CD4-positive, alpha-beta memory T cell (primary cell): Measurements from ENCODE around the gene NELFA. TPM values are rescaled to one million over a fixed set of nuclear protein-coding genes. Genes with fewer than 3 reads are reported as not detected.
A peak's percentile ranks its signal among the peaks of the same experiment; 100 is the strongest.

ENCODE experiments used
- CTCF ChIA-PET: fragments of 350-600 bp; sonication (Branson Sonifier 250); formaldehyde crosslinking; loops from one replicate; lab custom pipeline; 2021; ENCODE audit warnings: inconsistent platforms; ENCODE audit not compliant: partially characterized antibody; lab: Charles Lee
- POLR2A ChIA-PET: fragments of 350-600 bp; sonication (Branson Sonifier 250); formaldehyde crosslinking; loops from one replicate; lab custom pipeline; 2021; ENCODE audit not compliant: partially characterized antibody; lab: Charles Lee
- DNase-seq, 5 donors: peaks; one replicate each; pipeline versions ENCODE4 v3.0.0 to v3.0.0-alpha.2; 2020 to 2022; ENCODE audit warnings: mixed read lengths in 1 of 5
- H3K27ac ChIP-seq: one replicate; pipeline ENCODE4 v1.7.0; 2013; ENCODE audit warnings: low read depth, low read length
- H3K27me3 ChIP-seq: 2 replicates; pipeline ENCODE4 v1.7.0; 2013; ENCODE audit warnings: mild to moderate bottlenecking, low read length, moderate library complexity; ENCODE audit not compliant: insufficient read depth
- H3K36me3 ChIP-seq: 2 replicates; pipeline ENCODE4 v1.7.0; 2013; ENCODE audit warnings: mild to moderate bottlenecking, low read length, moderate library complexity; ENCODE audit not compliant: insufficient read depth
- H3K4me1 ChIP-seq: 2 replicates; pipeline ENCODE4 v1.7.0; 2013; ENCODE audit warnings: mild to moderate bottlenecking, low read length, moderate library complexity; ENCODE audit not compliant: insufficient read depth
- H3K4me3 ChIP-seq, 2 donors: one replicate each; pipeline ENCODE4 v1.7.0; 2013; ENCODE audit warnings: low read length in 2 of 2, mild to moderate bottlenecking in 1 of 2
- H3K9me3 ChIP-seq, 2 donors: one replicate each; pipeline ENCODE4 v1.7.0; 2013; ENCODE audit warnings: low read length in 2 of 2, control low read depth in 1 of 2; ENCODE audit not compliant: control insufficient read depth in 1 of 2
- H3K27ac Mint-ChIP-seq, 7 donors: one replicate each; pipeline ENCODE4 v1.8.0; 2020 to 2021; ENCODE audit warnings: mixed read lengths in 7 of 7, mild to moderate bottlenecking in 6 of 7, inconsistent platforms in 3 of 7, moderate library complexity in 3 of 7
- H3K27me3 Mint-ChIP-seq, 2 donors: one replicate each; pipeline ENCODE4 v1.8.0; 2020 to 2021; ENCODE audit warnings: mixed read lengths in 2 of 2
- H3K36me3 Mint-ChIP-seq, 2 donors: one replicate each; pipeline ENCODE4 v1.8.0; 2020 to 2021; ENCODE audit warnings: mixed read lengths in 2 of 2, inconsistent platforms in 1 of 2, mild to moderate bottlenecking in 1 of 2
- H3K4me1 Mint-ChIP-seq, 4 donors: one replicate each; pipeline ENCODE4 v1.8.0; 2020 to 2021; ENCODE audit warnings: mixed read lengths in 4 of 4, mild to moderate bottlenecking in 1 of 4
- H3K4me3 Mint-ChIP-seq, 8 donors: one replicate each; pipeline ENCODE4 v1.8.0; 2020 to 2021; ENCODE audit warnings: mixed read lengths in 8 of 8, mild to moderate bottlenecking in 7 of 8, moderate library complexity in 6 of 8, inconsistent platforms in 3 of 8
- H3K9me3 Mint-ChIP-seq, 8 donors: one replicate each; pipeline ENCODE4 v1.8.0; 2020 to 2021; ENCODE audit warnings: mixed read lengths in 8 of 8, mild to moderate bottlenecking in 5 of 8, inconsistent platforms in 3 of 8, moderate library complexity in 1 of 8
- intact Hi-C: fragments of 100-400 bp; cut with micrococcal nuclease; formaldehyde crosslinking; loops from one replicate; pipeline ENCODE4 v1.15.1; 2023
- polyA plus RNA-seq, 2 donors: library from polyadenylated mRNA; unstranded; fragments of 300-500 nt; fragmentation: Illumina TruSeq; gene quantifications; one replicate each; pipeline ENCODE4 v1.2.3, GENCODE V29; 2021
- total RNA-seq, 2 experiments: library from RNA; stranded (reverse); gene quantifications; one replicate each; pipeline ENCODE4 v1.2.3, GENCODE V29; 2021

Gene NELFA
- total and polyA plus RNA-seq, 4 experiments from 2014 or later, result 12.1 to 48.3 (median 42.3) TPM

DNA sequence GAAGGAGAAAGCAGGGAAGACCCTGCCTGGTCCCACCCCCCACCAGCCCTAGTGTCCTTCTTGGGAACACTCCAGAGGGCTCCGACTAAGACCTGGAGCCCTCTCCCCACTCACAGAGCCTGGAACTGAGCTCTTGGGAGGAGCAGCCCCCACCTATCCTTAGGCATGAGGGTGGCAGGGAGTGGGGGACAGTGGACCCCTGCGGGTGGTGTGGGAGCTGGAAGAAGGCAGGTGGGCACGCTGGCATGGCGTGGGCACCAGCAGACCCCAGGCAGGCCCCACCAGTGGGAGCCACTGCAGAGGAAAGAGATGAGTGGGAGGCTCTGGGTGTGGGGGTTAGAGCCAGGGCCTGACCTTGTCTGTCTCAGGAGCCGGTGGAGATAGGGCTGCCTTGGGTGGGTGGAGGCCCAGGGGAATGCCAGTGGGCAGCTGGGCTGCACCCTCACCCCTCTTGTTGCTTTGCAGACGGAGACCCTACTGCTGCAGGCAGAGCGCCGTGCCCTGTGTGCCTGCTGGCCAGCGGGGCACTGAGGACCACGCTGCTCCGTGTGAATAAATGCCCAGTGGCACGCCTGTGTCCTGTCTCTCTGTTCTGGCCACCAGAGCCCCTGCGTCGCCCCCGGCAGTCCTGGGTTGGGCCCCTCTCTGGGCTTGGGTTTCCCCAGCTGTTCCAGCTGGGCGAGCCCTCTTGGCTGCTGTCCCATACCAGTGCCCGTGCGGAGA, 34.8 kb upstream of the NELFA start:
- Histone ChIP-seq H3K4me1 (peaks cover 12% of the 10 kb centered on the region), H3K27me3 (no peaks in the 10 kb centered on the region), H3K4me3 (no peak overlapping the region), H3K36me3 (no peaks in the 10 kb centered on the region), H3K27ac (no peak overlapping the region), H3K9me3 (no peaks in the 10 kb centered on the region)
- DNase-seq, result no peak
- Mint-ChIP-seq H3K27me3 (peaks cover 9 to 15% of the 10 kb centered on the region in 2 donors), H3K4me3 (peak overlapping the region in 6 of 8 donors; percentile 46 to 81 (median 59)), H3K4me1 (peaks cover 0 to 7% (median 5%) of the 10 kb centered on the region in 4 donors), H3K9me3 (no peaks in the 10 kb centered on the region), H3K27ac (no peak overlapping the region), H3K36me3 (no peaks in the 10 kb centered on the region)
- ChIA-PET POLR2A (interaction anchor here (1.6 kb wide), 1 partner anchor 34 kb away, joined by 7 read pairs; no protein-coding TSS in a partner anchor), CTCF (no interaction called here)
- intact Hi-C loops, result no loop called here

DNA sequence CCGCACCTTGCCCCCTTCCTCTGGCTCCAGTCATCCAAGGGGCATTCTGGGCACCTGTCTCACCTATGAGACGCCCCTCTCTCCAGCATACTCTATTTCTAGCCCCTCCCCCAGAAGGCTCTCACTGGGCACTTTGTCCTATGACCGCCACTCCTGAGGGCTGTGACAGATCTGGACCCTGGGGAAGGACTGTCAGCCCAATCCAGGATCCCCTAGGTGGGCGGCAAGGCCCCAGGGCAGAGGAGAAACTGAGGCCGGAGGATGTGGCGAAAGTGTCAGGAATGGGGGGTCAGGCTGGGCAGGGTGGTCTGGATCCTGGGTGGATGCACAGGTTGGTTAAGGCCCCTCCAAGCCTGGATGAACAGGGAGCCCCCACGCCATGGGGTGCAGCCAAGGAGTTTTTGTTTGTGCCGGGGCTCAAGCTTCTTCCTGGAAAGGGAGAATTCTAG, 34.2 kb upstream of the NELFA start:
- no peak for DNase-seq
- H3K4me1 Mint-ChIP-seq, result peaks cover 0 to 7% (median 5%) of the 10 kb centered on the region in 4 donors

DNA sequence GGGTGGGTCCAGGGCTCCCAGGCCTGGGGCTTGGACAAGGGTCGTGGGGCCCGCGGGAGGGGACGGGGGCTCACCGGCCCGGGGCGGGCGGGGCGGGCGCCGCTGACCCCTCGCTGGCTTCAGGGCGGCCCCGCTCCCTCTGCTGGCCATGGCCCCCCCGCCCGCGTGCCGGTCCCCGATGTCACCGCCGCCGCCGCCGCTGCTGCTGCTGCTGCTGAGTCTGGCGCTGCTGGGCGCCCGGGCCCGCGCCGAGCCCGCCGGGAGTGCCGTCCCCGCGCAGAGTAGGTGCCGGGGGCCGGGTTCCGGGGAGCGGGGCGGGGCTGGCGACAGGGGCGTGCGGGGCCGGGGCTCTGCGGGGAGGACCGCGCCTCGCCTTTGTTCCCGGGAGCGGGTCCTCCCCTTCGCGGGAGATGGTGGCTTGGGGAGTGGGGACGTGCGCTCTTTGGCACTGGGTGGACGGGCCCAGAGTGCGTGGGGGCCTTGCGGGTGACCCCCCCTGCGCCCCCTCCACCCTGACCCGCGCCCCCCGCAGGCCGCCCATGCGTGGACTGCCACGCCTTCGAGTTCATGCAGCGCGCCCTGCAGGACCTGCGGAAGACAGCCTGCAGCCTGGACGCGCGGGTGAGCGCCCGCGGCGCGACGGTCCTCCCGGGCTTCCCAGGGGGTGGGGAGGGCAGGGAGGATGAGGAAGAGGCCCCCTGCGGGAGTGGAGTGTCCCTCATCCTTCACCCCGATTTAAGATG, 33.6 kb upstream of the NELFA start:
- no peaks in the 10 kb centered on the region for H3K9me3 ChIP-seq
- Mint-ChIP-seq H3K27ac (peak overlapping the region in 1 of 7 donors; percentile 25), H3K36me3 (no peaks in the 10 kb centered on the region), H3K4me1 (peaks cover 0 to 7% (median 5%) of the 10 kb centered on the region in 4 donors), H3K9me3 (no peaks in the 10 kb centered on the region), H3K27me3 (peaks cover 8 to 13% of the 10 kb centered on the region in 2 donors), H3K4me3 (peak overlapping the region; percentile 44 to 82 (median 75))
- ChIA-PET POLR2A (no interaction called here), CTCF (no interaction called here)
- H3K36me3 ChIP-seq, result no peaks in the 10 kb centered on the region
- intact Hi-C loops, result no loop called here
- peak overlapping the region in 1 of 2 donors; percentile 74 for H3K4me3 ChIP-seq
- no peaks in the 10 kb centered on the region for H3K27me3 ChIP-seq
- no peak overlapping the region for H3K27ac ChIP-seq
- H3K4me1 ChIP-seq, result peaks cover 12% of the 10 kb centered on the region
- peak; percentile 34 to 50 (median 41) for DNase-seq

More for the DNA sequence above, 34.2 kb upstream of the NELFA start:
- Histone ChIP-seq H3K36me3 (no peaks in the 10 kb centered on the region), H3K4me1 (peaks cover 12% of the 10 kb centered on the region), H3K27ac (no peak overlapping the region), H3K27me3 (no peaks in the 10 kb centered on the region), H3K4me3 (peak overlapping the region in 1 of 2 donors; percentile 24), H3K9me3 (no peaks in the 10 kb centered on the region)
- no peaks in the 10 kb centered on the region for H3K9me3 Mint-ChIP-seq
- peaks cover 8 to 13% of the 10 kb centered on the region in 2 donors for H3K27me3 Mint-ChIP-seq
- H3K36me3 Mint-ChIP-seq, result no peaks in the 10 kb centered on the region
- ChIA-PET POLR2A (interaction anchor here (1.6 kb wide), 1 partner anchor 33 kb away, joined by 7 read pairs; no protein-coding TSS in a partner anchor), CTCF (no interaction called here)
- peak overlapping the region in 1 of 7 donors; percentile 25 for H3K27ac Mint-ChIP-seq
- peak overlapping the region; percentile 44 to 82 (median 75) for H3K4me3 Mint-ChIP-seq
- intact Hi-C loops, result no loop called here

DNA sequence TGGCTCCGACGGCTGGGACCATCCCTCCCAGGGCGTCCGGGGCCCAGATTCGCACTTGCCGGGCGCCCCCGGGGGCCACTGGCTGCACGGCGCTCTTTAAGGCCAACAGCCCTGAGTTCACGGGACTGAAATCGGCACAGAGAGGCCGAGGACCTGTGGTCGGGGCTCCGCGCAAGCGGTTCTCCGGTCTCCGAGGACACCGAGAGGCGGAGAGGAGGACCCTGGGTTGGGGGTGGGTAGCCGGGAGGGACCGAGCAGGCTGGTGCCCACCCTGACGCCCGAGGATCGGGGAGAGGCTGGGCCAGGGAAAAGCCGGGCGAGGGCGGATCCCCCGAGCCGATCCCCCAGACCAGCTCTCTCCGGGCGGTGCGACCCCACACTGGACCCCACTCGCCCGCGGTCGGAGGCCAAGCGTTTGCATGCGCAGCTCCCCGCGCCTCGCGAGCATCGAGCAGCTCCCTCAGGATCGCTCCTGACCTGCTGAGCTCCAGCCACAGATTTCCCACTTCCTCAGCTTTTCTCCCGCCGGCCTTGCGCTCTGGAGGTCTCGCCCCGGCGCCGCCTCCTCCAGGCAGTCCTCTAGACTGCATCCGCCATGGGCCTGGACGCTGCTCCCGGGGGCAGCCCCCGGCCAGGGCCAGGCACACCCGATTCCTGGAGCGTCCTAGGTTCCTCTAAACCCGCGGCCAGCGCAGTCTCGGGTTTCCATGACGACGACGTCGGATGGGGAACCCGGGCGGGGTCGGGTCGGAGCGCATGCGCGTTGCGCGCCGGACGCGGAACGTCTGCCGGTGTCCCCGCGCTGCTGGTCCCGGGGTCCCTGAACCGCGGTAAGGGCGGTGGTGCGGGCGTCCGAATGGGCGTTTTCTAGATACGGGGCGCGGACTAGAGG, 32.7 kb upstream of the NELFA start:
- Mint-ChIP-seq H3K27ac (peak overlapping the region in 5 of 7 donors; percentile 35 to 75 (median 57)), H3K4me1 (peaks cover 0 to 7% (median 5%) of the 10 kb centered on the region in 4 donors), H3K9me3 (no peaks in the 10 kb centered on the region), H3K27me3 (peaks cover 9 to 17% of the 10 kb centered on the region in 2 donors), H3K36me3 (no peaks in the 10 kb centered on the region), H3K4me3 (peak overlapping the region; percentile 72 to 85 (median 80))
- intact Hi-C loops, result loop anchor here (1.0 kb wide), 1 partner anchor 32 kb away; no protein-coding TSS in a partner anchor
- H3K27ac ChIP-seq, result peak overlapping the region; percentile 26
- ChIA-PET POLR2A (interaction anchor here (1.4 kb wide), 1 partner anchor 32 kb away, joined by 9 read pairs; no protein-coding TSS in a partner anchor), CTCF (no interaction called here)
- no peaks in the 10 kb centered on the region for H3K27me3 ChIP-seq
- peak overlapping the region; percentile 14 to 74 for H3K4me3 ChIP-seq
- peak; percentile 77 to 80 (median 78) for DNase-seq
- H3K9me3 ChIP-seq, result no peaks in the 10 kb centered on the region
- H3K4me1 ChIP-seq, result peaks cover 12% of the 10 kb centered on the region
- H3K36me3 ChIP-seq, result no peaks in the 10 kb centered on the region

DNA sequence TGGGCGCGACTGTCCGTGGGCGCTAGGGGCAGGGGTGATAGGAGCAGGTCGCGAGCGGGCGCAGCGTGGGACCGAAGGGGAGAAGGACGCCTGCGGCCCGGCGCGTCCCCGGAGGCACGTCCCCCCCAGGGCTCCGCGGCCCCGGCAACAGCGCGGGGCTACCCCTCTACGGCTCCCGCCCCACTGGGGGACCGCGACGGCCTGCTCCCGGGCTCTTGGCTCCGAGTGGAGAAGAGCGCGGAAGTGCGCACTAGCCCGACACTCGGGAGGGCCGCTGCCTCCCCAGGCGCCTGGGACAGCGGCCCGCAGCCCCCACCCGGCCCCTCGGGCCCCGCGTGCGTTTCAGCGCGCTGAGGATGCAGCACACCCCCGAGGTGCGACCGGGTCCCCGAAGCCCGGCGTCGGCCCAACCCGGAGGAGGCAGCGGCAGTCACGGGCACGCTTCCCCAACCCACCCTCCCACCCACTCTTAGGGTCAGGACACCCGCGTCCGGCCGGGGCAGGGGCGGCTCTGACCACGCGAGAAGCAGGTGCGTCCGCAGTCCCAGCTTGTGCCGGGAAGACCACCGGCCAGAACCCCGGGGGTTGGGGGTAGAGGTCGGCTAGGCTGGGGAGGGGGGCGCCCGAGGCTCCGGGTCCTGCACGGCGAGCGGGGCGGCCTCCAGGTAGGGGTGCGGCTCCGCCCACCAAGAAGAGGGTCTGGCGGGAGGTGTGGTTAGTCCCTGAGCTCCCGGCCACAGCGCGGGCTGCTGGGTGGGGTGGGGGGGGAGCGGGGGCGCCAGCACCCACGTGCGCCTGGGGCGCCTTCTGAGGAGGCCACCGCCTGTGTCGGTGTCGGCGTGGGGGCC, 31.8 kb upstream of the NELFA start:
- no peaks in the 10 kb centered on the region for H3K9me3 Mint-ChIP-seq
- peaks cover 9 to 16% of the 10 kb centered on the region in 2 donors for H3K27me3 Mint-ChIP-seq
- peak overlapping the region in 7 of 8 donors; percentile 33 to 77 (median 67) for H3K4me3 Mint-ChIP-seq
- intact Hi-C loops, result loop anchor here (1.0 kb wide), 1 partner anchor 31 kb away; no protein-coding TSS in a partner anchor
- no peak overlapping the region for H3K27ac Mint-ChIP-seq
- no peaks in the 10 kb centered on the region for H3K27me3 ChIP-seq
- H3K36me3 ChIP-seq, result no peaks in the 10 kb centered on the region
- CTCF ChIA-PET, result no interaction called here
- H3K4me1 ChIP-seq, result peaks cover 12% of the 10 kb centered on the region
- no peaks in the 10 kb centered on the region for H3K36me3 Mint-ChIP-seq
- peak overlapping the region in 1 of 2 donors; percentile 74 for H3K4me3 ChIP-seq
- DNase-seq, result no peak
- no peaks in the 10 kb centered on the region for H3K9me3 ChIP-seq
- H3K4me1 Mint-ChIP-seq, result peaks cover 0 to 7% (median 5%) of the 10 kb centered on the region in 4 donors
- POLR2A ChIA-PET, result interaction anchor here (1.4 kb wide), 1 partner anchor 31 kb away, joined by 9 read pairs; no protein-coding TSS in a partner anchor
- no peak overlapping the region for H3K27ac ChIP-seq

DNA sequence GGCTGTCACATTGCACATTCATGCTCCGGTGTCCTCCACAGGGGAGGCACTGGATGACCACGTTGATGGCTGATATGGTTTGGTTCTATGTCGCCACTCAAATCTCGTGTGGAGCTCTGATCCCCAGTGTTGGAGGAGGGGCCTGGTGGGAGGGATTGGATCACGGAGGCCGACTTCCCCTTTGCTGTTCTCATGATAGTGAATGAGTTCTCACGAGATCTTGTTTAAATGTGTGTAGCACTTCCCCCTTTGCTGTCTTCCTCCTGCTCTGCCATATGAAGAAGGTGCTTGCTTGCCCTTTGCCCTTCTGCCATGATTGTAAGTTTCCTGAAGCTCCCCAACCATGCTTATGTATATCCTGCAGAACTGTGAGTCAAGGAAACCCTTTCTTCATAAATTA, 28.1 kb upstream of the NELFA start:
- no peak overlapping the region for H3K4me3 Mint-ChIP-seq

More for the DNA sequence above, 28.1 kb upstream of the NELFA start:
- Histone ChIP-seq H3K4me1 (peaks cover 7% of the 10 kb centered on the region), H3K4me3 (no peak overlapping the region), H3K27ac (no peak overlapping the region), H3K9me3 (no peaks in the 10 kb centered on the region), H3K27me3 (no peaks in the 10 kb centered on the region), H3K36me3 (no peaks in the 10 kb centered on the region)
- intact Hi-C loops, result no loop called here
- no peak for DNase-seq
- H3K36me3 Mint-ChIP-seq, result no peaks in the 10 kb centered on the region
- peaks cover 0 to 7% (median 4%) of the 10 kb centered on the region in 4 donors for H3K4me1 Mint-ChIP-seq
- peaks cover 18 to 29% of the 10 kb centered on the region in 2 donors for H3K27me3 Mint-ChIP-seq
- POLR2A ChIA-PET, result no interaction called here
- peak overlapping the region in 1 of 7 donors; percentile 70 for H3K27ac Mint-ChIP-seq
- CTCF ChIA-PET, result interaction anchor here (1.1 to 1.2 kb wide), 2 partner anchors 12 to 15 kb away, joined by 3 read pairs; no protein-coding TSS in a partner anchor
- no peaks in the 10 kb centered on the region for H3K9me3 Mint-ChIP-seq
